HCT116 (cell line): ENCODE measurements around the gene ESR2.

Source experiments
- EZH2 ChIP-seq: fragments of 200-600 bp; sonication (generic); IDR thresholded peaks from 2 replicates; pipeline ENCODE4 v1.6.1; 2017; ENCODE audit warnings: antibody characterized with exemption, mixed run types
- POLR2A ChIP-seq: IDR thresholded peaks from 2 replicates; pipeline ENCODE4 v1.7.0; 2011; ENCODE audit warnings: borderline replicate concordance; ENCODE audit not compliant: insufficient read depth, insufficient read length; ENCODE audit errors: extremely low read depth
- RAD21 ChIP-seq: IDR thresholded peaks from 2 replicates; pipeline ENCODE4 v1.6.1; 2012; ENCODE audit warnings: low read depth, mild to moderate bottlenecking
- YY1 ChIP-seq: IDR thresholded peaks from 2 replicates; pipeline ENCODE4 v1.6.1; 2011; ENCODE audit warnings: low read length, low read depth, moderate library complexity, mild to moderate bottlenecking; ENCODE audit not compliant: insufficient replicate concordance; ENCODE audit errors: extremely low read depth
- ZFX ChIP-seq: fragments of 450-650 bp; IDR thresholded peaks from 2 replicates; pipeline ENCODE4 v1.6.1; 2017
- TF ChIP-seq, protein P1 (sequence below), 3 experiments: fragments of 200-600 bp in 1 of 3; sonication (generic) in 1 of 3; IDR thresholded peaks in 2 of 3; conservative IDR thresholded peaks in 1 of 3; 2 replicates each; pipeline ENCODE4 v1.5.1; 2012 to 2017; ENCODE audit warnings: low read depth in 2 of 3, low read length in 2 of 3, antibody characterized with exemption in 1 of 3, borderline replicate concordance in 1 of 3, control low read depth in 1 of 3, mild to moderate bottlenecking in 1 of 3, mixed read lengths in 1 of 3, mixed run types in 1 of 3, moderate library complexity in 1 of 3; ENCODE audit not compliant: insufficient read depth in 1 of 3

DNA sequence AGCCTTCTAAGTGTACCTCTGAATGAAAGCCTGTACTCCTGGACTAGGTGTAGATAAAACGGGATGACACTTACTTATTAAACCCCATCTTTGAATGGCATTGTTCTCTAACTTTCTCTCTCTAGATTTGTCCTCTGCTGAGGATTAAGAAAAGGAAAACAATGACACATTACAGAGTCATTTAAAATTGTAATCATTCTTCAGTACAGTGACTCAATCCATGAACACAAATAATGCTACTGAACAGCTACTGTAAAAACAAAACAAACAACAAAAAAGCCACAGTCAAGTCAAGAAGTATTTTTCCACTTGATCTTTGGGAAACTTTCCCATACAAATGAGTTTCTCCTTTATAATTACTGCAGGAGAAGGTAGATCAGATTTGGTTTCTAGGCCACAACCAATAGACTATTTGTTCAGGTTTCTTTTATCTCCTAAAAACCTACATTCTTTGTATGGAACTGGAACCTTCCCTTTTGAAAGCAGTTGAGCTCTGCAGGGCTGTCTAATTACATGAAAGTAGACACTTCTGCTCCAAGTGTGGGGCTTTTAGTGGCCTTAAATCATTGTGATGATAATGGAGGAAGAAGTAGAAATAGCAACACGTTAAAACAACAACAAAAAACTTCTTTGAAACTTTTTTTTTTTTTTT, 219.1 kb downstream of the ESR2 start:
- TF ChIP-seq YY1 (no peak), RAD21 (no peak), EZH2 (no peak), ZFX (no peak), POLR2A (no peak)
- TF ChIP-seq, protein P1, sequence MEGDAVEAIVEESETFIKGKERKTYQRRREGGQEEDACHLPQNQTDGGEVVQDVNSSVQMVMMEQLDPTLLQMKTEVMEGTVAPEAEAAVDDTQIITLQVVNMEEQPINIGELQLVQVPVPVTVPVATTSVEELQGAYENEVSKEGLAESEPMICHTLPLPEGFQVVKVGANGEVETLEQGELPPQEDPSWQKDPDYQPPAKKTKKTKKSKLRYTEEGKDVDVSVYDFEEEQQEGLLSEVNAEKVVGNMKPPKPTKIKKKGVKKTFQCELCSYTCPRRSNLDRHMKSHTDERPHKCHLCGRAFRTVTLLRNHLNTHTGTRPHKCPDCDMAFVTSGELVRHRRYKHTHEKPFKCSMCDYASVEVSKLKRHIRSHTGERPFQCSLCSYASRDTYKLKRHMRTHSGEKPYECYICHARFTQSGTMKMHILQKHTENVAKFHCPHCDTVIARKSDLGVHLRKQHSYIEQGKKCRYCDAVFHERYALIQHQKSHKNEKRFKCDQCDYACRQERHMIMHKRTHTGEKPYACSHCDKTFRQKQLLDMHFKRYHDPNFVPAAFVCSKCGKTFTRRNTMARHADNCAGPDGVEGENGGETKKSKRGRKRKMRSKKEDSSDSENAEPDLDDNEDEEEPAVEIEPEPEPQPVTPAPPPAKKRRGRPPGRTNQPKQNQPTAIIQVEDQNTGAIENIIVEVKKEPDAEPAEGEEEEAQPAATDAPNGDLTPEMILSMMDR (IDR thresholded peaks at IDR 0.05 in 2 of 3, conservative IDR thresholded peaks at IDR 0.05 in 1 of 3; ENCODE audit: borderline replicate concordance in 1 of 3, insufficient read depth in 1 of 3, low read depth in 2 of 3, low read length in 2 of 3) = no peak
